ENCODE measurements around the gene IQCK.

- TF ChIP-seq EZH2 (IDR thresholded peaks at IDR 0.05) (no peak), POLR2AphosphoS5 (IDR thresholded peaks at IDR 0.05; ENCODE audit: borderline replicate concordance, low read depth, low read length) (no peak)
These were observed 174.8 kb downstream of the IQCK start for GRCh38 chr16:19892902-19893301.

All from SK-N-MC (cell line).